Right renal pelvis (tissue), 4 donors: ENCODE data around the gene SRXN1. TPM values are rescaled to one million over a fixed set of nuclear protein-coding genes. Genes with fewer than 3 reads are reported as not detected.

Experiments
- DNase-seq, 4 donors: peaks; one replicate each; pipeline ENCODE4 v3.0.0-alpha.2; 2013; ENCODE audit warnings: low read depth in 4 of 4, low spot score in 3 of 4, missing footprints in 1 of 4
- polyA plus RNA-seq, 4 donors: library from polyadenylated mRNA; unstranded; fragments of 120-200 nt; gene quantifications; one replicate each; pipeline ENCODE4 v1.2.1, GENCODE V29; 2013; ENCODE audit not compliant: insufficient read length in 4 of 4

The SRXN1 gene
- polyA plus RNA-seq, 4 donors: 12.4 to 15.5 (median 13.7) TPM

- no peak for DNase-seq
Measured at GRCh38 chr20:609371-609964, 43.5 kb downstream of the SRXN1 start.

- DNase-seq: no peak
Measured at GRCh38 chr20:608970-609369, 44.0 kb downstream of the SRXN1 start.

GRCh38 chr20:607476-607875 is 45.5 kb downstream of the SRXN1 start:
- no peak for DNase-seq

- DNase-seq: no peak
Measured at GRCh38 chr20:605237-605636, 47.8 kb downstream of the SRXN1 start.

- DNase-seq: no peak
Measured at GRCh38 chr20:603116-603640, 49.8 kb downstream of the SRXN1 start.

DNA sequence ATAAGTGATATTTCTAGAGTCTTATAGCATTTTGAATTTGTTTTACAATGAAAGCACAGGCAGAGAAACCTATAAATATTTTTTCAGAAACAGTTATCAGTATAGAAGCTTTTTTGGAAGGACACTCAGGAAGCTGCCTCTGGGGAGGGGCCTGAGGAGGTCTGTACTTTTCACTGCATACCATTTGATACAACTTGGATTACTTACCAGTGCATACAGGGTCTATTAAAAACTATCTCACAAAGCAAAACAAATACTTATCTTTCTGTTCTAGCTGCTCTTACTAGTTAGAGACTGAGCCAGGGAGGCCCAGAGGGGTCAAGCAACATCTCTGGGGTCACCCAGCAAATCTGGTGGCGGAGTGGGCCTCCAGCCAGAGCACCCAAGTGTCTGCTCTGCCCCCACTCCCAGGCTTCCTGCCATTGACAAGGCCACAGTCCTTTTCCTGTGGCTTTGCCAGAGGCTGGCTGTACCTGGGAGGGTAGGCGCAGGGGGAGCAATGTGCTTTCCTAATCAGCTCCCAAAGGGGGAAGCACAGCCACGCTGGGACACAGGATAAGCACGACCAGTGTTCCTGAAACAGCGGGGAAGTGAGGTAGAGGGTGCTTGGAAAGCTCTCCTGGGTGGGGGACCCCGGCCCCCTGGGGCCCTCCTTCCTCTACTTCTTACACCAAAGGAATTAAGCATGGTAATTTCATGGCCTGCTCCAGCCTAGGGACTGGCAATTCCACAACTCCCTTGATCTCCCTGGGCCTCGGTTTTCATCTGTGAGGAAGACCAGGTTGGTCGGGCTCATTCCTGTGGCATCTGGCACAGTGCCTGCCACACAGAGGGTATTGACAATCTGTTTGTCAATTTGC is 50.7 kb downstream of the SRXN1 start:
- DNase-seq: no peak

DNA sequence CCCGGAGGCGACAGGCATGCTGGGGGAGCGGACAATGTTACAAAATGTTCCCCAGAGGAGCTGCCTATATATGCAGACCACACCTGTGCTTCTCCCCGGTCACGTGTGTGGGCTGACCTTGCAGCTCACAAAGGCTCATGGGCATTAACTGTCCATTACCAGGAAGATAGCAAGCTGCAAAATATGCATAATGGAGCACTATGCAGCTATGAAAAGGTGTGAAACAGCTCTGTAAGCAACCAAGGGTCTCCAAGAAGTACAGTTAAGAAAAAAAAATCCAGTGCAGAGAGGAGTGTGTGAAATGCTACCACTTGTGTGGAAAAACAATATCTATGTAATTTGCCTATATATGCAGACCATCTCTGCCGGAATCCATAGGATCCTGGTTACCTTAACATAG is 52.3 kb downstream of the SRXN1 start:
- DNase-seq: no peak

DNA sequence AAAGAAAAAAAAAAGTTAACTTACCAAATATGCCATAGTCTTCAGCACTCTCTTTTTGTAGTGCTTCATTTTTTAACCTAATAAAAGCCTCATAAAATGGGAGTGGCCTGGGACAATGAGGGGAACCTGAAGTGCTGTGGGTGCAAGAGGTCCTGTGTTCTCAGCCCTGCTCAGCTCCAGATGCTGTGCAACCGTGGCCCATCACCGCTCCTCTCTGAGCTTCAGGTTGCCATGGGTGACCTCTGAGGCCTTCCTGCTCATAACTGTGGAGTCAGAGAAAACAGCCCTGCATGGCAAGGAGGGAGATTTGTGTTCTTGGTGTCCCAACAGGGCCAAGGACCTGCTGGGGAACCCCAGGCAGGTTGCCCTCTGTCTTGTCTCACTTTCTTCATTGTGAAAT is 52.9 kb downstream of the SRXN1 start:
- no peak for DNase-seq

DNA sequence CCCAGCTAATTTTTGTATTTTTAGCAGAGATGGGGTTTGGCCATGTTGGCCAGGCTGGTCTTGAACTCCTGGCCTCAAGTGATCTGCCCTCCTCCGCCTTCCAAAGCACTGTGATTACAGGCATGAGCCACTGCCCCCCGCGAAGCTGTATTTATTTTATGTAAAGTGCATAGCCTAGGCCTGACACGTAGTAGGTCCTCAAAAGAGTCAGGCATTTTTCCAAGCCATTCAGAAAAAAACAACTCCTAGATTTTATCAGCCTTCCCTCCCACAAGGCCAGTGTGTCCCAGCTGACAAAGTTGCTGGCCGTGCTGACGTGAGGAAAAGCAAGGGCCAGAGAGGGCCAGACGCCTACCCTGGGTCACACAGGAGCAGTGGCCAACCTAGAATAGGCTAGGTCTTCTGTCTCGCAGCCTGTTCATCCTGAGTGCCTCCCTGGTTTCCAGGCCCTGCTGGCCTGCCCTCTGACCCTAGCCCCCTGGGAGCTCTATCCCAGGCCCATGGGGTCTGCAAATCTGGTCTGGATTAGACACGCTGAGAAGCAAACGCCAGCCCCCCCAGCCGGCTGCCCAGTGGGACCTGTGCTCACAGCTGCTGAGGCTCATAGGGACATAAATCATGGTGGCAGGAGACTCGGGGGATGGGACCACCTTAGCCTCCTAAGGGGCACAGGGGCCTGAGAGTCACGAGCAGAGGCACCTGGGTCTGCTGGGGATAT is 54.7 kb downstream of the SRXN1 start:
- DNase-seq: no peak

GRCh38 chr20:597560-597959 is 55.4 kb downstream of the SRXN1 start:
- no peak for DNase-seq

Other genes starting within 250 kb of the SRXN1 start
- gene RBCK1, start 244.9 kb downstream of the SRXN1 start, polyA plus RNA-seq: 10 to 100 TPM; 74.1 to 89.0 (median 80.0) TPM
- 10 to 100 TPM; 30.5 to 37.1 (median 33.6) TPM for gene TBC1D20, start 190.7 kb downstream of the SRXN1 start, polyA plus RNA-seq
- gene CSNK2A1, start 109.4 kb downstream of the SRXN1 start, polyA plus RNA-seq: 100 to 1,000 TPM; 115 to 162 (median 154) TPM
- gene TCF15, start 42.9 kb downstream of the SRXN1 start, polyA plus RNA-seq: 1 to 10 TPM in 3 of 4 donors, under 1 TPM in 1; 0.69 to 1.8 (median 1.1) TPM
- gene SCRT2, start 22.6 kb upstream of the SRXN1 start, polyA plus RNA-seq: under 1 TPM in 3 of 4 donors, not detected in 1; 0.04 to 0.10 (median 0.05) TPM
- gene SLC52A3, start 115.3 kb upstream of the SRXN1 start, polyA plus RNA-seq: 1 to 10 TPM; 3.7 to 6.4 (median 4.4) TPM
- 10 to 100 TPM in 2 of 4 donors, 1 to 10 TPM in 2; 7.1 to 12.2 (median 9.1) TPM for gene FAM110A, start 180.5 kb upstream of the SRXN1 start, polyA plus RNA-seq